GM03348 (cell line): ENCODE measurements around the gene MYCL.

ENCODE experiments used
- DNase-seq: peaks from one replicate; pipeline ENCODE4 v3.0.0; 2012; ENCODE audit warnings: low spot score

MYCL gene

GRCh38 chr1:39852214-39852791 is 49.4 kb downstream of the MYCL start:
- DNase-seq = no peak

DNA sequence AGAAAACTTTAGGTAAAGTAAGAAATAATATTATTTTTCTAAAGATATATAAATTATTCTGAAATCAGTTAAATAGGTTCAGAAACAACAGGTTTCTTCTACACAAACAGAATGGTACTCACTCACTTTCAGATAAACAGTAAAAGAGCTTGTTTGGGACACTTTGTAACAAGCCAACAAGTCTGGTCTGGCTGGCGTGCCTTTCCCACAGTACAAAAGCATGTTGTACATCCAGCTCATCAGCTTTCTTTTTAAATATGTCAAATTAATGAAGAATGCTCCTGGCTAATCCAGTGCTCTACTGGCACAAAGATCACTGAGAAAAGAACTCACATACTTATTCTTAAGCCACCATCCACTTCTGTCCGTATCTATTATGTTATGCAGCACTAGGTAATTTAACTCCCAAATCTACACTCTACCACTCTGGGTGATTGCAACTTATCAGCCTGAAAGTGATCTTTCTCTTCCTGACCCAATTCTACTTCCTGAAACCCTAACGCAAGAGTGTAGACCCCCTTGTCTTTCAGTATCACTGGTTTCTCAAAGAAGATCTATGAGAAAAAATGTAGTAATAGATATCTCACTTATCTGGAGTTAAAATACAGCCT is 51.0 kb downstream of the MYCL start:
- no peak for DNase-seq

GRCh38 chr1:39849203-39849602 is 52.5 kb downstream of the MYCL start:
- DNase-seq = no peak

DNA sequence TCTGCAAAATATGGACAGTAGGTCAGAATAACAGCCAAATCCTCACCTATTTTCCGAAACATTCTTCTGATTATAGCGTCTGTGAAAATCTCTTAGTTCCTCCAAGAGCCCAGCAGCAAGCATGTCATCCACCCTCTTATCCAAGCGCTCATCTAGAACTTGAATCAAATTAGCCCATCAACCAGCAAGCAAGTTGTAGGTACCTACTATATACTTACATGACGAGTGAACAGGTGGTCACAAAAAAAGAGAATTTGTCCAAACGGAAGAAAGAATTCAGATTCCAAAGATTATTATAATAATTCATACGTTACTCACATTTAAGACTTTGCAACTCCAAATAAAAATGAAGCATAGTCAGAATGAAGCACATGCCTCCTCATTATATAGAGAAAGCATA is 53.8 kb downstream of the MYCL start:
- DNase-seq = no peak

DNA sequence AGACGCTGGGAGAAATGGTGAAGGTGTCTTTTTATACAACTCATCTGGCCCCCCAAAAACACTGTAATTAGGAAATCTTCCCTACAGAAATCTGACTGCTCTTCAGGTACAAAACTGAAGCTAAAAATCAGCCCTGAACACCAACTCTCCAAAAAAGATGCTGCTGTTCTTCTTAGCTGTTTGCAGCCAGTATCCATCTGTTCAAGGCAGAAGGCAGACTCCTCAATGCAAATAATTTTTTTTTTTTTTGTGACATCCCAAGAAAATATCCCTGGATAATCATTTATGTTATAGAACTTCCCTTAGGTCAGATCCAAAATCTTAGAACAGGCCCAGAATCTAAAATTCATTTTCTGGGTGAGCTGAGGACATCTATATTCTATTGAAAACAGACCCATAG is 54.9 kb downstream of the MYCL start:
- no peak for DNase-seq

- peak; percentile 64 for DNase-seq
Observed at GRCh38 chr1:39845569-39846566, 55.8 kb downstream of the MYCL start.
